GM18870 (cell line): Measurements from ENCODE around the gene CNGA3.

Experiments used
- ATAC-seq: cut with Tn5 transposase; IDR thresholded peaks from one replicate; pipeline ENCODE4 v1.9.1; 2021; ENCODE audit warnings: moderate library complexity; ENCODE audit not compliant: unreplicated experiment

Gene CNGA3

GRCh38 chr2:98327776-98328175, 18.5 kb upstream of the CNGA3 start:
- ATAC-seq = no peak

GRCh38 chr2:98329549-98329948, 16.7 kb upstream of the CNGA3 start:
- no peak for ATAC-seq

- ATAC-seq = no peak
These were observed 13.3 kb upstream of the CNGA3 start for GRCh38 chr2:98332989-98333388.

- ATAC-seq = no peak
These were observed 12.3 kb upstream of the CNGA3 start for GRCh38 chr2:98333922-98334321.

- no peak for ATAC-seq
These were observed 11.7 kb upstream of the CNGA3 start for GRCh38 chr2:98334439-98335078.

GRCh38 chr2:98335271-98335670, 11.0 kb upstream of the CNGA3 start:
- ATAC-seq = no peak

- no peak for ATAC-seq
These were observed 5.0 kb upstream of the CNGA3 start for GRCh38 chr2:98341241-98341640.

GRCh38 chr2:98343285-98343684, 3.0 kb upstream of the CNGA3 start:
- ATAC-seq = no peak

GRCh38 chr2:98347298-98348065, 1.2 kb downstream of the CNGA3 start:
- no peak for ATAC-seq

- no peak for ATAC-seq
These were observed 1.9 kb downstream of the CNGA3 start for GRCh38 chr2:98348066-98348561.

GRCh38 chr2:98350411-98350810, 4.2 kb downstream of the CNGA3 start:
- no peak for ATAC-seq

- ATAC-seq = no peak
These were observed 9.6 kb downstream of the CNGA3 start for GRCh38 chr2:98355881-98356280.

GRCh38 chr2:98356729-98357128, 10.5 kb downstream of the CNGA3 start:
- no peak for ATAC-seq

- ATAC-seq = no peak
These were observed 11.6 kb downstream of the CNGA3 start for GRCh38 chr2:98357849-98358248.

- no peak for ATAC-seq
These were observed 13.7 kb downstream of the CNGA3 start for GRCh38 chr2:98359986-98360385.

GRCh38 chr2:98367721-98368120, 21.5 kb downstream of the CNGA3 start:
- no peak for ATAC-seq

- ATAC-seq = no peak
These were observed 23.5 kb downstream of the CNGA3 start for GRCh38 chr2:98369710-98370239.

- no peak for ATAC-seq
These were observed 25.9 kb downstream of the CNGA3 start for GRCh38 chr2:98372121-98372520.

- no peak for ATAC-seq
These were observed 26.3 kb downstream of the CNGA3 start for GRCh38 chr2:98372579-98372978.

- ATAC-seq = no peak
These were observed 28.0 kb downstream of the CNGA3 start for GRCh38 chr2:98374286-98374685.

- ATAC-seq = no peak
These were observed 28.8 kb downstream of the CNGA3 start for GRCh38 chr2:98374958-98375570.
